ENCODE measurements around the gene TFB1M.

DNA sequence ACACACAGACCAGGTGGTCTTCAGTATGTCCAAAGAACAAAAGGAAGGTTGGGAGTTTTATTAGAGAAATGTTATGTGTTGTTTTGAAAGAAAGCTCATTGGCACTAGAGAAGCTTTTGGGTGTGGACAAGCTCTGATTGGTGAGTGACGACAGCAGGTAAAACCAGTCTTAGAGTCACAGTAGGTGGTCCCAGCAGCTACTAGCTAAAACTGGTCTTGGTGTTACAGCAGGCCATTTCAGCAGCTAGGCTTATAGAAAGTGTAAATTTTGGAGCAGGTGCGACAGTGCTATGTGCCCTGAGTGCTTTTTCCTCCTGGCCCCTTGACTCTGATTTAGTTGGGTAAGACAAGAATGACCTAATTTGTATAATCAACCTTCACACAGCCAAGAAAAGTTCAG lies 46.9 kb downstream of the TFB1M start:
- TF ChIP-seq, protein P1, sequence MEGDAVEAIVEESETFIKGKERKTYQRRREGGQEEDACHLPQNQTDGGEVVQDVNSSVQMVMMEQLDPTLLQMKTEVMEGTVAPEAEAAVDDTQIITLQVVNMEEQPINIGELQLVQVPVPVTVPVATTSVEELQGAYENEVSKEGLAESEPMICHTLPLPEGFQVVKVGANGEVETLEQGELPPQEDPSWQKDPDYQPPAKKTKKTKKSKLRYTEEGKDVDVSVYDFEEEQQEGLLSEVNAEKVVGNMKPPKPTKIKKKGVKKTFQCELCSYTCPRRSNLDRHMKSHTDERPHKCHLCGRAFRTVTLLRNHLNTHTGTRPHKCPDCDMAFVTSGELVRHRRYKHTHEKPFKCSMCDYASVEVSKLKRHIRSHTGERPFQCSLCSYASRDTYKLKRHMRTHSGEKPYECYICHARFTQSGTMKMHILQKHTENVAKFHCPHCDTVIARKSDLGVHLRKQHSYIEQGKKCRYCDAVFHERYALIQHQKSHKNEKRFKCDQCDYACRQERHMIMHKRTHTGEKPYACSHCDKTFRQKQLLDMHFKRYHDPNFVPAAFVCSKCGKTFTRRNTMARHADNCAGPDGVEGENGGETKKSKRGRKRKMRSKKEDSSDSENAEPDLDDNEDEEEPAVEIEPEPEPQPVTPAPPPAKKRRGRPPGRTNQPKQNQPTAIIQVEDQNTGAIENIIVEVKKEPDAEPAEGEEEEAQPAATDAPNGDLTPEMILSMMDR (IDR thresholded peaks at IDR 0.05; ENCODE audit: low read length) = no peak
- no peak for TF ChIP-seq EZH2phosphoT487 (IDR thresholded peaks at IDR 0.05; ENCODE audit: low read length)
- TF ChIP-seq EZH2 (optimal IDR thresholded peaks at IDR 0.05; ENCODE audit: low read depth, low read length) = no peak

All from MM.1S (cell line).